Measurements from ENCODE around the gene KRTAP5-11.
"Not testable (repeated sequence)": the region's sequence is repeated elsewhere in the genome, so short reads cannot be mapped to it uniquely, and the experiment has no call there.

Gene KRTAP5-11, protein sequence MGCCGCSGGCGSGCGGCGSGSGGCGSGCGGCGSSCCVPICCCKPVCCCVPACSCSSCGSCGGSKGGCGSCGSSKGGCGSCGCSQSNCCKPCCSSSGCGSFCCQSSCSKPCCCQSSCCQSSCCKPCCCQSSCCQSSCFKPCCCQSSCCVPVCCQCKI

DNA sequence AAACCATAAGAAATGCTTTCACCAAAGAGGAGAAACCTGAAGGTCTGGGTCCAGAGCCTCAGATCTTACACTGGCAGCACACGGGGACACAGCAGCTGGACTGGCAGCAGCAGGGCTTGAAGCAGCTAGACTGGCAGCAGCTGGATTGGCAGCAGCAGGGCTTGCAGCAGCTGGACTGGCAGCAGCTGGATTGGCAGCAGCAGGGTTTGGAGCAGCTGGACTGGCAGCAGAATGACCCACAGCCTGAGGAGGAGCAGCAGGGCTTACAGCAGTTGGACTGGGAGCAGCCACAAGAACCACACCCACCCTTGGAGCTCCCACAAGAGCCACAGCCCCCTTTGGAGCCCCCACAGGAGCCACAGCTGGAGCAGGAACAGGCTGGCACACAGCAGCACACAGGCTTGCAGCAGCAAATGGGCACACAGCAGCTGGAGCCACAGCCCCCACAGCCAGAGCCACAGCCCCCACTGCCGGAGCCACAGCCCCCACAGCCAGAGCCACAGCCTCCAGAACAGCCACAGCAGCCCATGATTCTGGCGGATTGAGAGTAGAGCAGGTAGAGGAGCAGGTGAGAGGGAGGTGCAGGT lies at the start of gene KRTAP5-11:
Gene KRTAP5-11, minus strand, starts transcription at position 567 of the 587 bp plus-strand sequence. Its CDS starts 38 bp downstream, at position 529.
- no peak for DNase-seq (ENCODE audit: low read depth)

DNA sequence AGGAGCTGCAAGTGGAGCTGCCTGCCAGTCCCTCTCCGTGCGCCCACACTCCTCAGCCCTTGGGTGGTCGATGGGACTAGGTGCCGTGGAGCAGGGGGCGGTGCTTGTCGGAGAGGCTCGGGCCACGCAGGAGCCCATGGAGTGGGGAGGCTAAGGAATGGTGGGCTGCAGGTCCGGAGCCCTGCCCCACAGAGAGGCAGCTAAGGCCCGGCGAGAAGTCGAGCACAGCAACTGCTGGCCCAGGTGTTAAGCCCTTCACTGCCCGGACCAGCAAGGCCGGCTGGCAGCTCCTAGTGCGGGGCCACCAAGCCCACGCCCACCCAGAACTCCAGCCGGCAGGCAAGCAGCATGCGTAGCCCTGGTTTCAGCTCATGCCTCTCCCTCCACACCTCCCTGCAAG lies 48.9 kb upstream of the KRTAP5-11 start:
- DNase-seq (ENCODE audit: low read depth): not testable (repeated sequence)

DNA sequence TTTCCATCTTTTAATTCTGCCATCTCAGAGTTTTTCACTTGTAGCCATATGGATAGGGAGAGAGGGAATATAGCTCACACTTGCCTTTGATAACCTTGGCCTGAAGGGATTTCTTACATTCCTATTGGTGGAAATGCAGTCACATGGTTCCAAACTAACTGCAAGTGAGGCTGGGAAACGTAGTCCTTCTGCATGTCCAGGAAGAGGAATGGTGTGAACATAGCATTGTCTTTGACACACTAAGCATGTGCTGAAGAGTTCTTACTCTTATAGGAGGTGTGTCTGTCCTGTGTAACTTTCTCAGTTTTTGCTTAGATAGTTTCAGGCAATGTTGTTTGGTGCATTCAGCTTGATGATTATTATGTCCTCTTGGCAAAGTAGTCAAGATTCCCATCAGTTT lies 47.4 kb upstream of the KRTAP5-11 start:
- DNase-seq (ENCODE audit: low read depth): not testable (repeated sequence)

DNA sequence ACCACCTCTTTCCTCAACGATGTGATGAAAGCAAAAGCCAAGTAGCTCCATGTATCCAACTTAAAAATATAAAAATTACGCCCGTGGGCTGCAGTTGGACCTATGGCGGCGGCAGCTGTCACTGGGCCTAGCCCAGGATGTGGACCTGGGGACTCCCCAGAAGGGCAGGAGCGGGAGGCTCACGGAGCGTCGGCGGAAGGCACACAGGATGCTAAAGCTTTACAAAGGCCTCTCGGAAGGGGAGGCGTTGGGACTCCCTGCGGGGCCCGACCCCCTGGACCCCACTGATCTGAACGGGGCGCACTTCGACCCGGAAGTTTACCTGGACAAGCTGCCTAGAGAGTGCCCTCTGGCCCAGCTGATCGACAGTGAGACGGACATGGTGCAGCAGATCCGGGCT lies 46.3 kb upstream of the KRTAP5-11 start:
- not testable (repeated sequence) for DNase-seq (ENCODE audit: low read depth)

DNA sequence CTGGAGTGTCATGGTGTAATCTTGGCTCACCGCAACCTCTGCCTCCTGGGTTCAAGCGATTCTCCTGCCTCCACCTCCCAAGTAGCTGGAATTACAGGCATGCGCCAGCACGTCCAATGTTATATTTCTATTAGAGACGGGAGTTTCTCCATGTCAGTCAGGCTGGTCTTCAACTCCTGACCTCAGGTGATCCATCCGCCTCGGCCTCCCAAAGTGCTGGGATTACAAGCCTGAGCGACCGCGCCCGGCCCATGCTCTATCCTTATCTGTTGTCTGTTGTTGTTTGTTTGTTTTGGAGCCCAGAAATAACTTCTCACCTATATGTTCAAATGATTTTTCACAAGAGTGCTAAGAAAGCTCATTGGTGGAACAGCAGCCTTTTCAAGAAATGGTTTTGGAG lies 40.6 kb upstream of the KRTAP5-11 start:
- not testable (repeated sequence) for DNase-seq (ENCODE audit: low read depth)

DNA sequence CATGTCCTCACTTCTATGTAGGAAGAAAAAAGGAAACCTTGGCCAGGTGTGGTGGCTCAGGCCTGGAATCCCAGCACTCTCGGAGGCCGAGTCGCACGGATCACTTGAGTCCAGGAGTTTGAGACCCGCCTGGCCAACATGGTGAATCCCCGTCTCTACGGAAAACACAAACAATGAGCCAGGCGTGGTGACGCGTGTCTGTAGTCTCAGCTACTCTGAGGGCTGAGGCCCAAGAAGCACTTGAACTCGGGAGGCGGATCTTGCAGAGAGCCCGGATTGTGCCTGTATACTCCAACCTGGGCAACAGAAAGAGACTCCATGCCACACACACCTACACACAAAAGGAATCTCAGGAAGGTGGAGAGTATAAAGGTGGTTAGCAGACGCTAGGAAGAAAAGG lies 39.9 kb upstream of the KRTAP5-11 start:
- not testable (repeated sequence) for DNase-seq (ENCODE audit: low read depth)

DNA sequence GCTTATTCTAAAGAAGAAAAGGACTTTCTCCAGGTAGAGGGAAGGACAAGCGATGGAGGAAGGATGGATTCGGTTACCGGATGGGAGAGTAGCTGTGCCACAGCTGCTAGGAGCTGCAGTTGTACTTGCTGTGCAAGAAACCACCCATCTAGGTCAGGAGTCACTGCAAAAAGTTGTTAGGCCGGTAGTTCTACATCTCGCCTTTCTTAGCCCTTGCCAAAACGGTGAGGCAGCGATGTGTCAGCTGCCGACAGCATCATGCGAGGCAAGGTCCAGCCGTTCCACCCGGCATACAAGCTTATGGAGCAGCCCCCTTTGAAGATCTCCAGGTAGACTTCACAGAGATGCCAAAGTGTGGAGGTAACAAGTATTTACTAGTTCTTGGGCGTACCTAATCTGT lies 32.3 kb upstream of the KRTAP5-11 start:
- DNase-seq (ENCODE audit: low read depth): not testable (repeated sequence)

DNA sequence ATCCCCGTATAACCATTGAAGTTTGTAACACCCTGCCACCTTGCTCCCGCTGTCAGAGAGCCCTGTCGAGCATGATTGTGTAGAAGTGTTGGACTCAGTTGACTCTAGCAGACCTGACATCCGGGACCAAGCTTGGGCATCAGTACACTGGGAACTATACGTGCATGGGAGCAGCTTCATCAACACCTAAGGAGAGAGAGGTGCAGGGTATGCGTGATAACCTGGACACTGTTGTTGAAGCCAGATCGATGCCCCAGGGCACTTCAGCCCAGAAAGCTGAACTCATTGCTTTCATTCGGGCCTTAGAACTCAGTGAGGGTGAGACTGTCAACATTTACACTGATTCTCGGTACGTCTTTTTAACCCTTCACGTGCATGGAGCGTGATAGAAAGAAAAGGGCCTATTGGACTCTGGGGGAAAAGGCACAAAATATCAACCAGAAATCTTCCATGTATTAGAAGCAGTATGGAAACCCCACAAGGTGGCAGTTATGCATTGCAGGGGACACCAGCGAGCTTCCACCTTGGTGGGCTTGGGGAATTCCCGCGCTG lies 31.8 kb upstream of the KRTAP5-11 start:
- DNase-seq (ENCODE audit: low read depth): not testable (repeated sequence)

DNA sequence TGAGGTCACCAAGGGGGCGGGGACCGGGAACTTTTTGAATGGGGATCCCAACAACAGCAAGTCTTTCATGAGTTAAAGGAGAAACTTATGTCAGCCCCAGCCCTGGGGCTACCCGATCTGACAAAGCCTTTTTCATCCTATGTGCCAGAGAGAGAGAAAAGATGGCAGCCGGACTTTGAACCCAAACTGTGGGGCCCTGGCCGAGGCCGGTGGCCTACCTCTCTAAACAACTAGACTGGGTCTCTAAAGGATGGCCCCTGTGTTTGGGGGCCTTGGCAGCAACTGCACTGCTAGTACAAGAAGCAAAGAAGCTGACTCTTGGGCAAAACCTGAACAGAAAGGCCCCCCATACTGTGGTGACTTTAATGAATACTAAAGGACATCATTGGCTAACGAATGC lies 31.3 kb upstream of the KRTAP5-11 start:
- DNase-seq (ENCODE audit: low read depth): not testable (repeated sequence)

DNA sequence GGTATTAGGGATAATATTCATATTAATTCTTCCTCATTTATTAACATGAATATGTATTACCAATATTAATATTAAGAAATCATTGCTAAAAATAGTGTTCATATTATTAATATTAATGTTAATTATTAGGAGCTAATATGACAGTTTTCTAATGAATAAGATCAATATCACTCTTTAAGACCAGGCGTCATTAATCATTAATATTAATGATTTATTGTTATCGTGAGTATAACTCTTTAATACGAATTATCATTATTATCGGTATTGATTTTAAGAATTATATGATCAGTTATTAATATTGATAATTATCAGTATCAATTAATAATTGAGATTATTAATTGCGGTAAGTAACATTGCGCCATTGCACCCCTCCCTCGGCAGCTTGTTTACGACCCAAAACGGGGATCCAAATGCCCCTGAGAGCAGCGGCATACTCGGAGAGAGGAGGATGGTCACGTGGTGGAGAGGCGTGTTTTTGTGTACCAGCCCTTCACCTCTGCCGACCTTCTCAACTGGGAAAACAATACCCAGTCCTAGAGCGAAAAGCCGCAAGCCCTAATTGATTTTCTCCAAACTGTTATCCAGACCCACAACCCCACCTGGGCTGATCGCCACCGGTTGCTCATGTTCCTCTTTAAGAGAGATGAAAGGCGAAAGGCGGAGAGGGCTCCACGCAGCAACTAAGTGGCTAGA lies 28.7 kb upstream of the KRTAP5-11 start:
- DNase-seq (ENCODE audit: low read depth): not testable (repeated sequence)

DNA sequence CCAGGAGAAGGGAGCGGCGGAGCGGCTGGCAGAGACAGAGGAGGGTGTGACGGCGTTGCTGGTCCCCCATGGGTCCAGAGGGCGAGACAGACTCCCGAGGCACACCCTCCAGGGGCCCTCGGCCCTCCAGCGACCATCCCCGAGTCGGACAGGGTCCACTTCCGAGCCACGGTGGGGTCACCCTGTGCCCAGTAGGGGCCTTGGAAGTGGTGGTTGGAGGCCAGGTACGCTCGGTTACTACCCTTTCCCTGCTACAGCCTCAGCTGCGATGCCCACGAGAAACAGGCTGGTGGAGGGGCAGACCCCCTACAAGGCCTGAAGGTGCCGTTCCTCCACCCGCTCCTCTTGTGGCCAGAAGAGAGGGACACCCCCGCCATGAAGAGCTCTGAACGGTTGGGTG lies 25.6 kb upstream of the KRTAP5-11 start:
- DNase-seq (ENCODE audit: low read depth): not testable (repeated sequence)

DNA sequence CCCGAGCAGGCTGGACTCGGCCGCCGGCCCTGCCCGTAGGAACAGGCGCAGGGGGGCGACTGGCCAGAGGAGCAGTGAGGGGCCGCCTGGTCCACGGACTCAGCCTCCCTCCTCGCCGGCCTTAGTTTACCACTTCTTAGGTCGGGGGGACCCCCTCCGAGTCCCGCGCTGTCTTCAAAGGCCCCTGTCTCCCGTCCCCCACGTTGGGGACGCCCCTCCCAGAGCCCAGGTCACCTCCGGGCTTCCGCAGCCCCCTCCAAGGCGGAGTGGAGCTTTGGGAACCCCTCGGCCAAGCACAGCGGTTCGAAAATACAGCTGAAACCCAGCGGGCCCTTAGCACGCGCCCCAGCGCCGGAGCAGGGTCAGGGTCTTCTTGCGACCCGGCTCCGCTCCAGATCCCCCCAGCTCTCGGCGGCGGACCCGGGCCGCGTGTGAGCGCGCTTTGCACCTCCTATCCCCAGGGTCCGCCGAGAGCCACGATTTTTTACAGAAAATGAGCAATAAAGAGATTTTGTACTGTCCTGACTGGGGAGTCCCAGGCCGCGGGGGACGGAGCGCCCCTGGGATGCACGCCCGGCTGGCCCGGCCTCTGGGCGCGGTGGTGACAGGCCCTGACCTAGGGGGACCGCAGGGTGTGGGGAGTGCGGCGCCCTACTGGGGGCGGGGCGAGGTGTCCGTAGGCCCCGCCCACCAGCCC lies 25.0 kb upstream of the KRTAP5-11 start:
- not testable (repeated sequence) for DNase-seq (ENCODE audit: low read depth)

DNA sequence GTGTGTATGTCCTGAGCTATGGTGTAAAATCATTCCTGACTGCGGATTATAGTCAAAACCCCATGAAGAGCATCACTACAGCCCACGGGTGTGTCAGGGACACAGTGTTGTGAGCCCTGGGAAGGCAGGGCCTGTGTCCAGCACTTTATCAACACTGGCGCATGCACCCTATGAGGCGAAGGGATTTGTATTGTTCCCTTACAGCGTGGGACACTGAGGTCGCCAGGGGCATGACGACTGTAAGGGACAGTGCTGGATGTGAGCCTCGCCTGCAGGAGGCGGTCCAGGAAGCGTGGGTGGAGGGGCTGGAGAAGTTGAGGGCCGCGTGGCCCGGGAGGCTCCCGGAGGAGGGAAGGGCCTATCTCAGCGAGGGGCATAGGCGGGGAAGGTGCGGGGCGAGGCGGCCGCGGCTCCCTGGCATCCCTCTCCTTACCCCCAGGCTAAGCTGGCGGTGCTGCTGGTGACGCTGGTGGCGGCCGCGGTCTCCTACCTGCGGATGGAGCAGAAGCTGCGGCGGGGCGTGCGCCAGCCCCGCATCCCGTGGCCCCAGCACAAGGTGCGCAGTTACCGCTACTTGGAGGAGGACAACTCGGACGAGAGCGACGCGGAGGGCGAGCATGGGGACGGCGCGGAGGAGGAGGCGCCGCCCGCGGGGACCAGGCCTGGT lies 24.3 kb upstream of the KRTAP5-11 start:
- not testable (repeated sequence) for DNase-seq (ENCODE audit: low read depth)

DNA sequence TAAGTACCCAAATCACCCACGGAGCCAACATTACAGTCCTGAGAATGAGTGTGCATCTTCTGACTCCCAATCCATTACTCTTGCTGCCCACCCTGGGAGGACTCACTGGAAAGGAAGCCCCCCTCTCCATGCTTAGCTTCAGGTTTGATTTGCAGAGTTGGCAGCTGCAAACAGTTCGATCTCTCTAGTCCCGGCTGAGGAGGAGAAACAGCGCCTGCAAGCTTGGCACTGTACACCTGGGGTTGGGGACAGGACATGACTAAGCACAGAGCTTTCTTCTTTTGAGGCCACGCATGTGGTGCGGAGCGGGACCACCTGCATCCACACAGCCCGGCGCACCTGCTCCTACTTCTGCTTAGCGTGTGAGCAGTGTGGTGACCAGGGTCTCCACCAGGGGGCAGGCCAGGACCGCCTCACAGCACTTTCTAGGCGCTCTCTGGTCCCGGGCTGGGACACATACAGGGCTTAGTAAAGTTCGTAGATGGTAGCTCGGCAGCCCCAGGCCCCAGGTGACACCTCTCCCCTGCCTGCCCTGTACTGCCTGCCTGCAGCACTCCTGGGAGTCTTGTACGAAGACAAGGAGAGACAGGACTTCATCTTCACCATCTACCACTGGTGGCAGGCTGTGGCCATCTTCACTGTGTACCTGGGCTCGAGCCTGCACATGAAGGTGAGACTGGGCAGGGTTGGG lies 22.3 kb upstream of the KRTAP5-11 start:
- DNase-seq (ENCODE audit: low read depth): not testable (repeated sequence)

DNA sequence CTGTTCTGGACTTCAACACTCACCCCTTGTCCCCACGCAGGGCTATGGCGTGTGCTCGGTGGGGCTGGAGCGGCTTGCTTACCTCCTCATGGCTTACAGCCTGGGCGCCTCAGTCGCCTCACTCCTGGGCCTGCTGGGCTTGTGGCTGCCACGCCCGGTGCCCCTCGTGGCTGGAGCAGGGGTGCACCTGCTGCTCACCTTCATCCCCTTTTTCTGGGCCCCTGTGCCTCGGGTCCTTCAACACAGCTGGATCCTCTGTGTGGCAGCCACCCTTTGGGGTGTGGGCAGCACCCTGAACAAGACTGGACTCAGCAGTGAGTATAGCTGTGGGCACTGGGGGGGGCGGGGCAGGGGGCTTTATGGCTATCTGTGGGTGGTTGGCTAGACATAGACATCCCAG lies 20.5 kb upstream of the KRTAP5-11 start:
- not testable (repeated sequence) for DNase-seq (ENCODE audit: low read depth)

DNA sequence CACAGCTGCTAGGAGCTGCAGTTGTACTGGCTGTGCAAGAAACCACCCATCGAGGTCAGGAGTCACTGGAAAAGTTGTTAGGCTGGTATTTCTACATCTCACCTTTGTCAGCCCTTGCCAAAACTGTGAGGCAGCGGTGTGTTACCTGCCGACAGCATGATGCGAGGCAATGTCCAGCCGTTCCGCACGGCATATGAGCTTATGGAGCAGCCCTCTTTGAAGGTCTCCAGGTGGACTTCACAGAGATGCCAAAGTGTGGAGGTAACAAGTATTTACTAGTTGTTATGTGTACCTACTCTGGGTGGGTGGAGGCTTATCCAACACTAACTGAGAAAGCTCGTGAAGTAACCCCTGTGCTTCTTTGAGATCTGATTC lies 6.9 kb upstream of the KRTAP5-11 start:
- not testable (repeated sequence) for DNase-seq (ENCODE audit: low read depth)

DNA sequence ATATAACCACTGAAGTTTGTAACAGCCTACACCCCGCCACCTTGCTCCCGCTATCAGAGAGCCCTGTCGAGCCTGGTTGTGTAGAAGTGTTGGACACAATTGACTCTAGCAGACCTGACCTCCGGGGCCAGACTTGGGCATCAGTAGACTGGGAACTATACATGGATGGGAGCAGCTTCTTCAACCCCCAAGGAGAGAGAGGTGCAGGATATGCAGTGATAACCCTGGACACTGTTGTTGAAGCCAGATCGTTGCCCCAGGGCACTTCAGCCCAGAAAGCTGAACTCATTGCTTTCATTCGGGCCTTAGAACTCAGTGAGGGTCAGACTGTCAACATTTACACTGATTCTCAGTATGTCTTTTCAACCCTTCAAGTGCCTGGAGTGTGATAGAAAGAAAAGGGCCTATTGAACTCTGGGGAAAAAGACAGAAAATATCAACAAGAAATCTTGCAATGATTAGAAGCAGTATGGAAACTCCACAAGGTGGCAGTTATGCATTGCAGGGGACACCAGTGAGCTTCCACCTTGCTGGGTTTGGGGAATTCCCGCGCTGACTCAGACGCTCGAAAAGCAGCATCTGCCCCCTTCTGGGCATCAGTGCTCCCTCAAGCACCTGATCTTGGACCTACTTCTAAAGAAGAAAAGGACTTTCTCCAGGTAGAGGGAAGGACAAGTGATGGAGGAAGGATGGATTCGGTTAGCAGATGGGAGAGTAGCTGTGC lies 6.3 kb upstream of the KRTAP5-11 start:
- DNase-seq (ENCODE audit: low read depth): peak; percentile 15

DNA sequence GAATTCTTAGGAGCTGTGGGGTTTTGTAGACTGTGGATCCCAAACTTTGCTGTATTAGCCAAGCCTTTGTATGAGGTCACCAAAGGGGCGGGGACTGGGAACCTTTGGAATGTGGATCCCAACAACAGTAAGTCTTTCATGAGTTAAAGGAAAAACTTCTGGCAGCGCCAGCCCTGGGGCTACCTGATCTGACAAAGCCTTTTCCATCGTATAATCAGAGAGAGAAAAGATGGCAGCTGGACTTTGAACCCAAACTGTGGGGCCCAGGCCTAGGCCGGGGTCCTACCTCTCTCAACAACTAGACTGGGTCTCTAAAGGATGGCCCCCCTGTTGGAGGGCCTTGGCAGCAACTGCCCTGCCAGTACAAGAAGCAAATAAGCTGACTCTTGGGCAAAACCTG lies 5.6 kb upstream of the KRTAP5-11 start:
- DNase-seq (ENCODE audit: low read depth): not testable (repeated sequence)

DNA sequence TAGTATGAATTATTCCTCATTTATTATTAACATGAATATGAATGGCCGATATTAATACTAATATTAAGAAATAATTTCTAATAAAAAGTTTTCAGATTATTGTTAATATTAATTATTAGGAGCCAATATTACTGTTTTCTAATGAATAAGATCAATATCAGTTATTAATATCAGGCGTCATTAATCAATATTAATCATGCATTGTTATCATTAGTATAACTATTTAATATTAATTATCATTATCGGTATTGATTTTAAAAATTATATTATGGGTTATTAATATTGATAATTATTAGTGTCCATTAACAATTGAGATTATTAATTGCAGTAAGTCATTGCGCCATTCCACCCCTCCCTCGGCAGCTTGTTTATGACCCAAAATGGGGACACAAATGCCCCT lies 3.0 kb upstream of the KRTAP5-11 start:
- DNase-seq (ENCODE audit: low read depth): not testable (repeated sequence)

DNA sequence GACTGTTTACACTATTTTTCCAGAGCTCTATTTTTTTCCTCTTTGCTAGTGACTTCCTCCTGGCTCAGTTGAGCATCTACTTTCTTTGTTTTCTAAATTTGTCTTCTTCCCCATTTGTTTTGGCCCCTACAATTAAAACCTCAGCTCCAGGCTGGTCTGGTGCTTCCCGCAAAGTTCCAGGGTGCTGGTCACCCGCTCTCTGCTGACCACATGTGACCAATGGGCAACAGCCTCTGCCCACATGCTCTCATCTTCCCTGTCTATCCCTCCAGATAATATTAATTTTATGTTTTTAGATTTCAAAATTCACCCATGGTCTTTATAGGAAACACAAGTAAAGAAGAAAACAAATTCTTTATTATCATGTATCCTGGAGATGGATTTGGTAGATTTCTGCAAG lies 294 bp upstream of the KRTAP5-11 start:
- DNase-seq (ENCODE audit: low read depth): not testable (repeated sequence)

DNA sequence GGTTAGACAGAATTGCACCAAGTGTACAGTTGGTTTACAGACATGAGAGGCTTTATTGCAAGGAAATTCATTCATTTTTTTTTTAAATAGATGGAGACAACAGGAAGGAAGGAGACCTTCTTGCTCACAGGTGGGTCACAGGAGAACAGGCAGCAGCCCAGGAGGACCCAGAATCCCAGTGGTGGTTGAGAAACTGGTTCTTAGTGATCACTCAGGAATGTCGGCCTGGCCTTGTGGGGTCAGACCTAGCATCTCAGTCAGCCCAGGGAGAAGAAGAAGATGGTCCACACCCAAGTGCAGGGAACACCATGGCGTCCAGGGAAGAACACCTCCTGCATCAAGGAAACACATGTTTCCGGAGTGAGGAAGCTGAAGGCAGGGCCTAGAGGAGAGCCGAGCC lies 849 bp downstream of the KRTAP5-11 start:
- no peak for DNase-seq (ENCODE audit: low read depth)
